HG03520 (cell line): ENCODE data around the gene PSMA2.

Source experiments
- ATAC-seq: cut with Tn5 transposase; IDR thresholded peaks from one replicate; pipeline ENCODE4 v1.9.1; 2021; ENCODE audit warnings: mild to moderate bottlenecking, moderate library complexity; ENCODE audit not compliant: unreplicated experiment

PSMA2 gene

GRCh38 chr7:42940985-42941847 is 9.2 kb upstream of the PSMA2 start:
- no peak for ATAC-seq

DNA sequence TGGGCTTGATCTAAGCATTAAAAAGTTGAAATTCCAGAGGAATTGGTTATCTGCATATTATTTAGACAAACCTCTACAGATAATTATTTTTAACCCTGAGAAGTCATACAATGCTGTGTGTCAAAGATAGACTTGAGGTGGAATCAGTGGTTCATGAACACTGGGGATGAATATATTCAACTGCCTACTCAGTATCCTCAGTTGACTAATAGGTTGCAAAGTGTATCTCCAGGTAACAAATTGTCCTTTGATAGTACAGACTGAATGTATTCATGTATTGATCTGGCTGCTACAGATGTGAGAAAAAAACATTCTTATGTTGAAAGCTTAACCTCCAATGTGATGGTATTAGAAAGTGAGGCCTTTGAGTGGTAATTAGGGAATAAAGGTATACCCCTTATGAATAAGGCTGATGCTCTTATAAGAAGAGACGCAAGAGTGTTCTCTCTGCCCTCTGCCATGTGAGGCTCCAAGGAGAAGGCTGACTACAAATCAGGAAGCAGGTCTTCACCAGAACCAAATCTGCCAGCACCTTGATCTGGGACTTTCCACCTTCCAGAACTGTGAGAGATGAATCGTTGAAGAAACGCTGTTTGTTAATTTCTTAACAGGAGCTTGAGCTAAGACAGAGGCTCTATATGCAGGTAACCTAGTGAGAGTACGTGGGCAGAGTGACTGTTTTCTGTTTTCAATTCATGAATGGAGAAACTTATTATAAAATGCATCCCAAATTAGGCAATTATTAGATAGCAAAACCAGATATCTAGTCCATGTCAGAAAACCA is 7.7 kb upstream of the PSMA2 start:
- no peak for ATAC-seq

DNA sequence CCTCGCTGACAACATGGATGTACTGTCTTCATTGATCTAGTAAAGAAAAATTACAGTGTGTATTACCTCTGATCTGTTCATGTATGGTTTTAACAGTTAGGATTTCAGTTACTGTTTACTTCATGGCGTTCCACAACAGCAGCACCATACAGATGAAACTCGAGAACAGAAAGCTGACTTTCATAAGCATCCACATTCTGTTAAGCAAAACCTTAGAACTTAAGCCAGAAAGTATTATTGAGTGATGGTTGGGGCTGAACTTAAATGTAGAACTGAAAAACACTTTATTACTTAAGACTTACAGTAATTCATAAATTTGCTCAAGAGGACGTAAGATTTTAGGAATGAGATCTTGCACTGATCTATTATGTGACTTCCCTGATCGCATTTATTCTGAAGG is 3.9 kb upstream of the PSMA2 start:
- ATAC-seq = no peak

DNA sequence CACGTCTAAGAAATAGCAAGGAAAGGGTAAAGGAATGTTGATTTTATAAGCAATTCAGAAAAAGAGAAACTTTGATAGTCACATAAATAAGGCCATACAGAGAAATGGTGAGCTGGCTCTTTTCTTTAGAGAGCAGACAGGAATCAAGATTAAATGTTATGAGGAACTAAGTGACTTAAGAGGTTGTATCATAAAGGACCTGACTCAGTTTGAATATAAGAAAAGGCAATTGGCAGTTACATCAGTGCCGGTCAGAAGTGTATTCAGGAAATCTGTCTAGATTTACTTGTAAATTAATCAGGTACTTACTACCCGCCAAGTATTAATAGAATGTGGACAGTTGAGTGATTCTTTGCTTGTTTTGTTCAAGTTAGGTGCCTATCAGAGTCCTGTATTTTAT is 2.3 kb upstream of the PSMA2 start:
- no peak for ATAC-seq

DNA sequence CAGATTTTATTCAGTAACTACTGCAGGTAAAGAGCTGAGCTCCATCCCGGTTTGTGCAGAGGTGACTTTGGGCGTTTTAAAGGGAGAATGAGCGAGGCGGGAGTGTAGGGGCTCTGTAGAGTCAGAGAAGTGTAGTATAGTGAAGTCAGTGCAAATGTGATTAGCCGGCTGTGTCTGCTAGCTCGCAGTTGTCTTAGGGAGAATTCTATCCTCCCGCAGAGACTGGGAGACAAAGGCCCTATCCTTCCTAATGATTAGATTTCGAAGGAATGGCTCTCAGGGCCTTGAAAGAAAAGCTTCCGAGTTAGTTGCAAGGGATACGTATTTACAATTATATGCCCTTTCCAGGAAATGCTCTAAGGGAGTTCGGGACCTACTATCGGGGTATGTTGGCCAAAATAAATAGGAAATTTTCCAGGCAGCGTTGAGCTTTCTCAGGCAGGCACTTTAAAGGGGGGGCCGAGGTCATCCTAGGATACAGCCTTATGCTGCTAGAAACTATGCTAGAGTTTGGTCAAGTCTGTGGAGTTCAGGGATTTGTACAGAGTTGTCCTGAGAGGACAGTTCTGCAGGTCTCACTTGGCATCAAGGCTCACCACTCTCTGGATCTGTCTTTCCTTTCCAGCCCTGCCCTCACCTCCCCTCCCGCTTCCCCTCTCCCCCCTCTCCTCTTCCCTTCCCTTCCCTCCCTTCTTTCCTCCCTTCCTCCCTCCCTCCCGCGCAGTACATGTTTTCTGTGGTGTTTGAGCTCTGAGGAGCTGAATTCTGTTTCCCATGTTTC is 1.0 kb upstream of the PSMA2 start:
- ATAC-seq = no peak

GRCh38 chr7:42931447-42931833 is 534 bp downstream of the PSMA2 start:
- no peak for ATAC-seq

DNA sequence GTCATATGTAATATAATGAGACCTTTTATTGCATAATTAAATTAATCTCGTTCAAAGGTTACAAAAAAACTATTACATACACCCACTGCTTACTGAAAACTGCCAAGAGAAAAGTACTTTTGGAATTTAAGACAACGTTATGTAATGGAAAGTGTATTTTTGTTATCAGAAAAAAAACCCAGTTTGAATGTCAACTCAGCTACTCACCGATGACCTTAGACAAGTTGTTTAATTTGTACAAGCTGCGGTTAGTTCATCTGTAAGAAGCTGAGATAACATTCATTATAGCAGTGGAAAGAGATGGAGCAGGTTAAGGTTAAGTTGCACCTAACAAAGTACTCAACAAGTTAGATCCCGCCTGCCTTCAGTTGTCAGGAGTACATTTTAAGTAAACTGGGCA is 1.1 kb downstream of the PSMA2 start:
- no peak for ATAC-seq

DNA sequence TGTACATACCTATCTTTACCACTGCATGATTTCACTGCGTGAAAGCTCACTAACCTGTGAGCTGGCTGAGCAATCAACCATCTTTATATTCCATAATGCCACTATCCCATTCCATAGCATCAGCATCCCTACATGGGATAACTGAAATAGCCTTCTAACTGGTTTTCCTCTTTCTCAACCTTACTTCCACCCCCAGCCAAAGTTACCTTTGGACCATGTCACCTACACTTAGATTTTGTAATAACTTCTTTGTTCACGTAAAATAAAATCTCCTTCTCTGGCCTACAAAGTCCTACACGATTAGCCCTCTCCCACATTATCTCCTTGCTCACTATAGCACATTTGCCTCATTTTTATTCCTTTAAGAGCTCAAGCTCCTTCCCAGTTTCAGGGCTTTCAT is 2.5 kb downstream of the PSMA2 start:
- ATAC-seq = no peak

- ATAC-seq = no peak
These were observed 3.2 kb downstream of the PSMA2 start for GRCh38 chr7:42928754-42929153.

- no peak for ATAC-seq
These were observed 5.8 kb downstream of the PSMA2 start for GRCh38 chr7:42926204-42926603.

DNA sequence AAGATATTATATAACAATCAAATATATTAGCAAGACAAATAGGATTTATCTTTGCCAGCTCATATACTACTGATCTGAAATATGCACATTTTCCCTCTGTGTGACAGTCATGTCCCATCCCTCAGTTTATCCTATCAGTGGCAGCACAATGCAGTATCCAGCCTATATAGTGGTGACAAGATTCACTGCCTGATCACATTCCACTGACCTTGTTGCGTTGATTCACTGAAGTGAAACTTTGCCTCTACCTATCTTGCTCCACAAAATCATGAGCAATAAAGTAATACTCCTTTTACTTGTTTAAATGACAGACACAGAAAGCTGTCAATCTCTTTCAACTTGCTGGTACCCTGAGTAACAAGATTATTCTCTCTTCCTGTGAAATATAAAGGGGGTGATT is 6.3 kb downstream of the PSMA2 start:
- ATAC-seq = no peak

- no peak for ATAC-seq
These were observed 7.6 kb downstream of the PSMA2 start for GRCh38 chr7:42924223-42924838.

GRCh38 chr7:42922017-42922753 is 9.8 kb downstream of the PSMA2 start:
- no peak for ATAC-seq

DNA sequence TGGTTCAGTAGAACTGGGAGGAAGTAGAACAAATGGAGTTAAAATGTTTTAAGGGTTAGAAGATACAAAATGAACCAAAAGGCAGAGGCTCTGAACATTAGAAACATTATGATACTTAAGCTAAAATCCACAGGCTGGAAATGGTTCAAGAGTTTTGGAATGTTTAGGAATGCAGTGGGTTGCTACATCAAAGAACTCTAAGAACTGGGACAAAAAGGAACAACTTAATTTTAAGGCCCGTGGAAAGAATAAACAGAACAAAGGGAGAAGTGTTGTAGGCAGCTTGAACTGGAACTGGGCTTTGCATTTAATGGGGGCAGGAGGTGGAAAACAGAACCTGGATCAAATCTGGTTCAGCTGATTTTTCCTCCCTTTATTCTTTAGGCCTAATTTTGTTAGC is 16.6 kb downstream of the PSMA2 start:
- no peak for ATAC-seq

DNA sequence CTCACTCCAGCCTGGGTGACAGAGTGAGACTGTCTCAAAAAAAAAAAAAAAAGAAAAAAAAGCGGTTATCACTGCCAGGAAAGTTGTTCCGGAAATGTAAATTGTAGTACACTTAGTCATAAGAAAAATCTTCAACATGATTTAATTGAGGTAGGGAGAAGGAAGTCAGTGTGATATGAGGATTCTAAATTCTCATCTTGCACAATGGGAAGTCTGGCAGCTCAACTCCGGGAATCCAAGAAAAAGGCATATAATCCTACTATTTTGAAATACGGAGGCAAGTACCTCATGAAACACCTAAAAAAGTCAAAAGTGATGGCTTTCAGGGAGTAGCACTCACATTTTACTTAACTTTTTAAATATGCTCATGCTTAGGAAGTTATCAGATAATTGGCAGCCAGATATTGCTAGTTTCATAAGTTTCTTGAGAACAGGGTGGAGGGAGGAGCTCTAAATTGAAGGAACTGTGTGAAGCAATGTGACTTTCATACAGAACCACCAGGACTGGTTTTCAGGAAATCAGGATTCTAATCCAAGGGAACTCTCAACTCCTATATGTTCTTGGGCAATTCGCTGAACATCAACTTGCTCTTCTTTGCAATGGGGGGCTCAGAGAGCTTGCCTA is 17.4 kb downstream of the PSMA2 start:
- no peak for ATAC-seq

GRCh38 chr7:42914009-42914408 is 18.0 kb downstream of the PSMA2 start:
- ATAC-seq = no peak

GRCh38 chr7:42913591-42913990 is 18.4 kb downstream of the PSMA2 start:
- no peak for ATAC-seq

GRCh38 chr7:42911454-42912447 is 20.2 kb downstream of the PSMA2 start, which contains the start of gene C7orf25:
Gene C7orf25 (minus strand): TSS chr7:42912070. CDS start chr7:42910900, 1,170 bp downstream.
- ATAC-seq = peak; percentile 91

GRCh38 chr7:42910306-42910705 is 21.7 kb downstream of the PSMA2 start:
- no peak for ATAC-seq
